Glutamatergic neuron (in vitro differentiated cells): Measurements from ENCODE around the gene GMDS. TPM values are rescaled to one million over a fixed set of nuclear protein-coding genes. Genes with fewer than 3 reads are reported as not detected.

Experiments
- DNase-seq: peaks from one replicate; pipeline ENCODE4 v3.0.0; 2022
- H3K27ac Mint-ChIP-seq: one replicate; pipeline ENCODE4 v1.8.0; 2020; ENCODE audit warnings: mild to moderate bottlenecking, mixed read lengths, inconsistent platforms; ENCODE audit not compliant: unreplicated experiment
- H3K27me3 Mint-ChIP-seq: one replicate; pipeline ENCODE4 v1.8.0; 2020; ENCODE audit warnings: mild to moderate bottlenecking, moderate library complexity, mixed read lengths, inconsistent platforms; ENCODE audit not compliant: unreplicated experiment
- H3K36me3 Mint-ChIP-seq: one replicate; pipeline ENCODE4 v1.8.0; 2020; ENCODE audit warnings: mild to moderate bottlenecking, mixed read lengths, inconsistent platforms; ENCODE audit not compliant: unreplicated experiment
- H3K4me1 Mint-ChIP-seq: one replicate; pipeline ENCODE4 v1.8.0; 2020; ENCODE audit warnings: mild to moderate bottlenecking, low read depth, mixed read lengths, inconsistent platforms; ENCODE audit not compliant: unreplicated experiment
- H3K4me3 Mint-ChIP-seq: one replicate; pipeline ENCODE4 v1.8.0; 2020; ENCODE audit warnings: mild to moderate bottlenecking, mixed read lengths, inconsistent platforms; ENCODE audit not compliant: unreplicated experiment
- H3K9me3 Mint-ChIP-seq: one replicate; pipeline ENCODE4 v1.8.0; 2020; ENCODE audit warnings: mild to moderate bottlenecking, moderate library complexity, mixed read lengths, inconsistent platforms; ENCODE audit not compliant: unreplicated experiment
- CTCF ChIP-seq: fragments of 200-600 bp; sonication (generic); IDR thresholded peaks from one replicate; pipeline ENCODE4 v1.5.0; 2021; ENCODE audit not compliant: partially characterized antibody, unreplicated experiment
- total RNA-seq: library from RNA; stranded (reverse); fragmentation: NEBNext Ultra II Directional; extraction: Animal tissue kit (Norgen Biotek cat#: 25700); gene quantifications from one replicate; pipeline ENCODE4 v1.2.1, GENCODE V29; 2021; ENCODE audit not compliant: unreplicated experiment

Gene GMDS
- total RNA-seq, 1 donor from 2014 or later: 8.9 TPM

- no peak overlapping the region for H3K27ac Mint-ChIP-seq
- H3K9me3 Mint-ChIP-seq: no peaks in the 10 kb centered on the region
- no peak overlapping the region for H3K4me3 Mint-ChIP-seq
- H3K27me3 Mint-ChIP-seq: no peaks in the 10 kb centered on the region
- peaks cover 5% of the 10 kb centered on the region for H3K4me1 Mint-ChIP-seq
- no peak for TF ChIP-seq CTCF
- no peak for DNase-seq
- no peaks in the 10 kb centered on the region for H3K36me3 Mint-ChIP-seq
These were observed 60.5 kb downstream of the GMDS start for GRCh38 chr6:2184700-2185455.

- no peaks in the 10 kb centered on the region for H3K27me3 Mint-ChIP-seq
- no peaks in the 10 kb centered on the region for H3K36me3 Mint-ChIP-seq
- no peak for TF ChIP-seq CTCF
- peaks cover 5% of the 10 kb centered on the region for H3K4me1 Mint-ChIP-seq
- H3K27ac Mint-ChIP-seq: no peak overlapping the region
- no peak for DNase-seq
- no peak overlapping the region for H3K4me3 Mint-ChIP-seq
- no peaks in the 10 kb centered on the region for H3K9me3 Mint-ChIP-seq
These were observed 61.7 kb downstream of the GMDS start for GRCh38 chr6:2183752-2184151.

DNA sequence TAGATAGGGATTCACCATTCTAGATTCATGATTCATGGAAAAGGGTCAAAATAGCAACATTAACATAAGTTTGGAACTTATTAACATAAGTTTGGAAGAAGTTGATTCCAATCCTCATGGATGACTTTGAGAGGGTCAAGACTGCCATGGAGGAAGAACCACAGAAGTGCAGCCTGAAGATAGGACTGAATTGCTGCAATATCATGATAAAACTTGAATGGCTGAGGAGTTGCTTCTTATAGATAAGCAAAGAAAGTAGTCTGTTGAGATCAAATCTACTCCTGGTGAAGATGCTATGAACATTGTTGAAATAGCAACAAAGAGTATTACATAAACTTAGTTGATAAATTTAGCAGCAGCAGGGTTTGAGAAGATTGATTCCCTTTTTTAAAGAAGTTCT, 62.2 kb downstream of the GMDS start:
- Mint-ChIP-seq H3K9me3 (no peaks in the 10 kb centered on the region), H3K4me3 (no peak overlapping the region), H3K4me1 (peaks cover 5% of the 10 kb centered on the region), H3K36me3 (no peaks in the 10 kb centered on the region), H3K27me3 (no peaks in the 10 kb centered on the region), H3K27ac (no peak overlapping the region)
- no peak for TF ChIP-seq CTCF
- DNase-seq: no peak

DNA sequence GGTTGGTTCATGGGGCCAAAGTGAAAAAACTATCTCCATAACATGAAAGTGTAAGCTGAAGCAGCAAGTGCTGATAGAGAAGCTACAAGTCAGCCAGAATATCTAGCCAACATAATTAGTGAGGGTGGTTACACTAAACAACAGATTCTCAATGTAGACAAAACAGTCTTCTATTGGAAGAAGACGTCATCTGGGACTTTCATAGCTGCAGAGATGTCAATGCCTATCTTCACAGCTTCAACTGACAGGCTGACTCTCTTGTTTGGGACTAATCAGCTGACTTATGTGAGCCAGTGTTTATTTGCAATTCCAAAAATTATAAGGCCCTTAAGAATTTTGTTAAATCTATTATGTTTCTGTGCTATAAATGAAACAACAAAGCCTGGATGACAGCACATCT, 63.2 kb downstream of the GMDS start:
- H3K27me3 Mint-ChIP-seq: no peaks in the 10 kb centered on the region
- TF ChIP-seq CTCF: no peak
- H3K27ac Mint-ChIP-seq: no peak overlapping the region
- no peaks in the 10 kb centered on the region for H3K36me3 Mint-ChIP-seq
- H3K9me3 Mint-ChIP-seq: peaks cover 2% of the 10 kb centered on the region
- peaks cover 5% of the 10 kb centered on the region for H3K4me1 Mint-ChIP-seq
- DNase-seq: no peak
- H3K4me3 Mint-ChIP-seq: no peak overlapping the region

DNA sequence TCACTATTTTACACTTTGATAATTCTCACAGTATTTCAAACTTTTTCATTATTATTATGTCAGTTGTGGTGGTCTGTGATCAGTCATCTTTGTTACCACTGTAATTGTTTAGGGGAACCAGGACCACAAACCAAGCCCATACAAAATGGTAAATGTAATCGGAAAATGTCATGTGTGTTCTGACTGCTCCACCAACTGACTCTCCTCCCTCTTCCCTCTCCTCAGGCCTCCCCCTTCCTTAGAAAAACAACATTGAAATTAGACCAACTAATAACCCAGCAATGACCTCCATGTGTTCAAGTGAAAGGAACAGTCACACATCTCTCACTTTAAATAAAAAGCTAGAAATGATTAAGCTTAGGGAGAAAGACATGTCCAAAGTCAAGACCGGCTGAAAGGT, 63.8 kb downstream of the GMDS start:
- Mint-ChIP-seq H3K4me1 (peaks cover 7% of the 10 kb centered on the region), H3K27ac (no peak overlapping the region), H3K9me3 (peaks cover 2% of the 10 kb centered on the region), H3K27me3 (no peaks in the 10 kb centered on the region), H3K36me3 (no peaks in the 10 kb centered on the region), H3K4me3 (no peak overlapping the region)
- no peak for DNase-seq
- no peak for TF ChIP-seq CTCF
